Measurements from ENCODE around the gene PPARD. TPM values are rescaled to one million over a fixed set of nuclear protein-coding genes. Genes with fewer than 3 reads are reported as not detected.

The PPARD gene
- total RNA-seq, 2 donors from 2014 or later: 38.1 to 41.8 TPM

- Histone ChIP-seq H3K4me3 (no peak overlapping the region), H3K36me3 (no peaks in the 10 kb centered on the region), H3K4me1 (no peaks in the 10 kb centered on the region), H3K9ac (ENCODE audit: low read depth in 2 of 2, low read length in 2 of 2) (no peak overlapping the region), H3K27ac (no peak overlapping the region), H3K27me3 (no peaks in the 10 kb centered on the region), H3K9me3 (no peaks in the 10 kb centered on the region)
- no peak for TF ChIP-seq CTCF (IDR thresholded peaks at IDR 0.05)
- intact Hi-C loops (cut with DNase I): no loop called here
- DNase-seq: no peak
These were observed 32.0 kb upstream of the PPARD start for GRCh38 chr6:35310265-35310831.

GRCh38 chr6:35311390-35312075 lies 30.8 kb upstream of the PPARD start:
- H3K4me1 ChIP-seq: no peaks in the 10 kb centered on the region
- peak overlapping the region; percentile 32 for H3K27ac ChIP-seq
- TF ChIP-seq CTCF (IDR thresholded peaks at IDR 0.05): no peak
- H3K9ac ChIP-seq (ENCODE audit: low read depth in 2 of 2, low read length in 2 of 2): peak overlapping the region in 1 of 2 donors; percentile 65
- no peaks in the 10 kb centered on the region for H3K36me3 ChIP-seq
- H3K9me3 ChIP-seq: no peaks in the 10 kb centered on the region
- H3K4me3 ChIP-seq: no peak overlapping the region
- no peaks in the 10 kb centered on the region for H3K27me3 ChIP-seq
- no peak for DNase-seq
- intact Hi-C loops (cut with DNase I): no loop called here

- TF ChIP-seq CTCF (IDR thresholded peaks at IDR 0.05): no peak
- Histone ChIP-seq H3K27me3 (no peaks in the 10 kb centered on the region), H3K36me3 (no peaks in the 10 kb centered on the region), H3K9ac (ENCODE audit: low read depth in 2 of 2, low read length in 2 of 2) (no peak overlapping the region), H3K4me1 (no peaks in the 10 kb centered on the region), H3K4me3 (no peak overlapping the region), H3K27ac (peak overlapping the region; percentile 32), H3K9me3 (no peaks in the 10 kb centered on the region)
- DNase-seq: no peak
- intact Hi-C loops (cut with DNase I): no loop called here
These were observed 30.1 kb upstream of the PPARD start for GRCh38 chr6:35312076-35312800.

GRCh38 chr6:35312807-35313206 lies 29.6 kb upstream of the PPARD start:
- no peaks in the 10 kb centered on the region for H3K9me3 ChIP-seq
- no peak for DNase-seq
- no peak overlapping the region for H3K27ac ChIP-seq
- intact Hi-C loops (cut with DNase I): no loop called here
- no peak overlapping the region for H3K4me3 ChIP-seq
- H3K9ac ChIP-seq (ENCODE audit: low read depth in 2 of 2, low read length in 2 of 2): no peak overlapping the region
- no peaks in the 10 kb centered on the region for H3K36me3 ChIP-seq
- H3K27me3 ChIP-seq: no peaks in the 10 kb centered on the region
- TF ChIP-seq CTCF (IDR thresholded peaks at IDR 0.05): no peak
- H3K4me1 ChIP-seq: no peaks in the 10 kb centered on the region

GRCh38 chr6:35317483-35318195 lies 24.7 kb upstream of the PPARD start:
- Histone ChIP-seq H3K27me3 (no peaks in the 10 kb centered on the region), H3K27ac (peak overlapping the region; percentile 14), H3K9ac (ENCODE audit: low read depth in 2 of 2, low read length in 2 of 2) (peak overlapping the region; percentile 35 to 51), H3K4me3 (peak overlapping the region; percentile 60), H3K9me3 (no peaks in the 10 kb centered on the region), H3K36me3 (no peaks in the 10 kb centered on the region), H3K4me1 (no peaks in the 10 kb centered on the region)
- intact Hi-C loops (cut with DNase I): no loop called here
- no peak for DNase-seq
- TF ChIP-seq CTCF (IDR thresholded peaks at IDR 0.05): no peak
